ENCODE results near the gene DNM2.
"Not testable (repeated sequence)": the region's sequence is repeated elsewhere in the genome, so short reads cannot be mapped to it uniquely, and the experiment has no call there.

The DNM2 gene

GRCh38 chr19:10872546-10873107 lies 154.7 kb downstream of the DNM2 start:
- no peak for DNase-seq

GRCh38 chr19:10874024-10874423 lies 156.1 kb downstream of the DNM2 start:
- DNase-seq: no peak

- DNase-seq: no peak
These were observed 158.8 kb downstream of the DNM2 start for GRCh38 chr19:10876459-10877240.

GRCh38 chr19:10877608-10878007 lies 159.7 kb downstream of the DNM2 start:
- not testable (repeated sequence) for DNase-seq

- DNase-seq: no peak
These were observed 160.4 kb downstream of the DNM2 start for GRCh38 chr19:10878253-10878652.
